Endothelial cell of umbilical vein (primary cell): ENCODE data around the gene GSK3A. TPM values are rescaled to one million over a fixed set of nuclear protein-coding genes. Genes with fewer than 3 reads are reported as not detected.

Experiments used
- BruUV-seq: library from RNA; stranded (reverse); fragments of 400-500 nt; replicated peaks from 2 replicates; lab custom pipeline; 2021; lab: Mats Ljungman, UMichigan
- CTCF ChIA-PET: fragments of 300-600, 350-600 bp; sonication (Branson Sonifier 250); formaldehyde crosslinking; loops from one replicate; lab custom pipeline; 2021; ENCODE audit warnings: antibody characterized with exemption, inconsistent platforms; lab: Charles Lee
- POLR2A ChIA-PET: fragments of 300-600, 350-600 bp; sonication (Branson Sonifier 250); formaldehyde crosslinking; loops from one replicate; lab custom pipeline; 2021; ENCODE audit warnings: antibody characterized with exemption, inconsistent platforms; lab: Charles Lee
- DNase-seq: peaks from one replicate; pipeline ENCODE4 v3.0.0-alpha.2; 2011; ENCODE audit warnings: low read depth, low spot score
- FAIRE-seq: peaks from 2 replicates; lab custom pipeline; 2011; peaks lifted over from hg19 to GRCh38; lab: Jason Lieb, UNC
- H2AFZ ChIP-seq: 2 replicates; pipeline ENCODE4 v1.6.0; 2012; ENCODE audit warnings: low read depth, low read length, control low read depth, inconsistent platforms
- H3K27ac ChIP-seq: 2 replicates; pipeline ENCODE4 v1.5.1; 2011; ENCODE audit warnings: low read depth, mild to moderate bottlenecking, control low read depth, low read length, moderate library complexity; ENCODE audit not compliant: insufficient read depth
- H3K27me3 ChIP-seq, 2 experiments: 2 replicates each; pipeline versions ENCODE4 v1.6.0 to v1.6.1; 2011; ENCODE audit warnings: low read length in 2 of 2, mixed read lengths in 1 of 2; ENCODE audit not compliant: control insufficient read depth in 2 of 2, insufficient read depth in 2 of 2
- H3K36me3 ChIP-seq, 2 experiments: 2 replicates in 1 of 2; 3 replicates in 1 of 2; pipeline ENCODE4 v1.5.1; 2011; ENCODE audit warnings: low read length in 2 of 2, mild to moderate bottlenecking in 1 of 2, moderate library complexity in 1 of 2; ENCODE audit not compliant: control insufficient read depth in 2 of 2, insufficient read depth in 2 of 2; ENCODE audit errors: extremely low read depth in 1 of 2
- H3K4me1 ChIP-seq: 3 replicates; pipeline ENCODE4 v1.5.1; 2011; ENCODE audit warnings: mild to moderate bottlenecking, low read length; ENCODE audit not compliant: control insufficient read depth, insufficient read depth; ENCODE audit errors: extremely low read depth
- H3K4me2 ChIP-seq: 2 replicates; pipeline ENCODE4 v1.6.1; 2011; ENCODE audit warnings: low read length, control low read depth, mixed read lengths; ENCODE audit not compliant: insufficient read depth
- H3K4me3 ChIP-seq, 3 experiments: fragments of 200-600 bp in 1 of 3; sonication (generic), shearing (Covaris generic) in 1 of 3; replicated peaks in 1 of 3; 2 replicates each; pipeline ENCODE4 v1.5.1; 2011 to 2016; ENCODE audit warnings: control low read depth in 3 of 3, low read length in 3 of 3, mild to moderate bottlenecking in 2 of 3, inconsistent platforms in 1 of 3, low read depth in 1 of 3, moderate library complexity in 1 of 3; ENCODE audit not compliant: insufficient read depth in 1 of 3
- H3K79me2 ChIP-seq: 2 replicates; pipeline ENCODE4 v1.6.0; 2012; ENCODE audit warnings: low read length, inconsistent platforms; ENCODE audit not compliant: control insufficient read depth, insufficient read depth
- H3K9ac ChIP-seq: replicated peaks from 2 replicates; pipeline ENCODE3; 2011; ENCODE audit warnings: low read length, control low read depth; ENCODE audit not compliant: insufficient read depth; ENCODE audit errors: extremely low read depth
- H3K9me1 ChIP-seq: replicated peaks from 3 replicates; pipeline ENCODE4 v1.6.0; 2011; ENCODE audit warnings: mild to moderate bottlenecking, low read length; ENCODE audit not compliant: control insufficient read depth, insufficient read depth; ENCODE audit errors: extremely low read depth
- H3K9me3 ChIP-seq: replicated peaks from 2 replicates; pipeline ENCODE4 v1.5.1; 2012; ENCODE audit warnings: low read length, inconsistent platforms; ENCODE audit not compliant: control insufficient read depth, insufficient read depth
- H4K20me1 ChIP-seq: replicated peaks from 2 replicates; pipeline ENCODE3; 2011; ENCODE audit warnings: mild to moderate bottlenecking, low read length; ENCODE audit not compliant: control insufficient read depth, insufficient read depth; ENCODE audit errors: extremely low read depth
- EZH2 ChIP-seq: IDR thresholded peaks from 2 replicates; pipeline ENCODE4 v1.6.1; 2012; ENCODE audit warnings: borderline replicate concordance, low read depth, mild to moderate bottlenecking, moderate library complexity, low read length, inconsistent platforms; ENCODE audit not compliant: severe bottlenecking
- FOS ChIP-seq: IDR thresholded peaks from 2 replicates; pipeline ENCODE4 v1.6.1; 2011; ENCODE audit warnings: mild to moderate bottlenecking, low read length, moderate library complexity, borderline replicate concordance; ENCODE audit not compliant: insufficient read depth
- GATA2 ChIP-seq: IDR thresholded peaks from 2 replicates; pipeline ENCODE4 v1.7.0; 2011; ENCODE audit warnings: low read depth, mild to moderate bottlenecking, moderate library complexity, mixed read lengths, low read length; ENCODE audit not compliant: insufficient read length, insufficient read depth
- JUN ChIP-seq: IDR thresholded peaks from 2 replicates; pipeline ENCODE4 v1.6.1; 2011; ENCODE audit warnings: borderline replicate concordance, low read depth; ENCODE audit not compliant: insufficient read length, insufficient read depth
- MAX ChIP-seq: IDR thresholded peaks from 2 replicates; pipeline ENCODE4 v1.6.1; 2011; ENCODE audit not compliant: insufficient read depth, insufficient read length
- MYC ChIP-seq: IDR thresholded peaks from one replicate; pipeline ENCODE4 v1.6.1; 2011; ENCODE audit warnings: mild to moderate bottlenecking, low read depth, low read length
- POLR2A ChIP-seq: IDR thresholded peaks from 2 replicates; pipeline ENCODE4 v1.6.1; 2012; ENCODE audit warnings: low read depth, mild to moderate bottlenecking, control low read depth, low read length
- POLR2AphosphoS5 ChIP-seq: IDR thresholded peaks from 2 replicates; pipeline ENCODE4 v1.6.1; 2012; ENCODE audit warnings: low read depth, mild to moderate bottlenecking, control low read depth, low read length, moderate library complexity; ENCODE audit not compliant: insufficient read depth
- dilution Hi-C: fragments of 300-500 bp; cut with MboI; formaldehyde crosslinking; loops from one replicate; pipeline ENCODE4 v1.15.0; 2019; ENCODE audit warnings: low sequenced_read_pairs; ENCODE audit not compliant: extremely low pct_ligation_motif_present
- intact Hi-C: fragments of 100-400 bp; cut with micrococcal nuclease; formaldehyde crosslinking; loops from one replicate; pipeline ENCODE4 v1.10.0; 2022
- polyA plus RNA-seq, 4 experiments: library from polyadenylated mRNA; depleted of rRNA in 3 of 4; stranded (reverse) in 3 of 4; unstranded in 1 of 4; fragments of >200 nt; gene quantifications; 2 replicates each; pipeline versions ENCODE4 v1.2.1 to v1.2.3, GENCODE V29; 2011 to 2012; ENCODE audit warnings: missing spikeins in 1 of 4
- total RNA-seq: library from RNA; stranded (reverse); gene quantifications from 2 replicates; pipeline ENCODE4 v1.2.3, GENCODE V29; 2021
- TF ChIP-seq, protein P1 (sequence below), 2 donors: IDR thresholded peaks; 1 replicate in 1 of 2; 2 replicates in 1 of 2; pipeline ENCODE4 v1.5.1; 2011; ENCODE audit warnings: low read length in 2 of 2, mild to moderate bottlenecking in 2 of 2, moderate library complexity in 2 of 2, control low read depth in 1 of 2, inconsistent platforms in 1 of 2, low read depth in 1 of 2; ENCODE audit not compliant: insufficient read depth in 1 of 2; ENCODE audit errors: extremely low read depth in 1 of 2

Gene GSK3A
- total and polyA plus RNA-seq, 2 donors (not counting 3 experiments of a cell fraction or from before 2014, with no cell fraction given): 49.5 to 73.7 TPM

DNA sequence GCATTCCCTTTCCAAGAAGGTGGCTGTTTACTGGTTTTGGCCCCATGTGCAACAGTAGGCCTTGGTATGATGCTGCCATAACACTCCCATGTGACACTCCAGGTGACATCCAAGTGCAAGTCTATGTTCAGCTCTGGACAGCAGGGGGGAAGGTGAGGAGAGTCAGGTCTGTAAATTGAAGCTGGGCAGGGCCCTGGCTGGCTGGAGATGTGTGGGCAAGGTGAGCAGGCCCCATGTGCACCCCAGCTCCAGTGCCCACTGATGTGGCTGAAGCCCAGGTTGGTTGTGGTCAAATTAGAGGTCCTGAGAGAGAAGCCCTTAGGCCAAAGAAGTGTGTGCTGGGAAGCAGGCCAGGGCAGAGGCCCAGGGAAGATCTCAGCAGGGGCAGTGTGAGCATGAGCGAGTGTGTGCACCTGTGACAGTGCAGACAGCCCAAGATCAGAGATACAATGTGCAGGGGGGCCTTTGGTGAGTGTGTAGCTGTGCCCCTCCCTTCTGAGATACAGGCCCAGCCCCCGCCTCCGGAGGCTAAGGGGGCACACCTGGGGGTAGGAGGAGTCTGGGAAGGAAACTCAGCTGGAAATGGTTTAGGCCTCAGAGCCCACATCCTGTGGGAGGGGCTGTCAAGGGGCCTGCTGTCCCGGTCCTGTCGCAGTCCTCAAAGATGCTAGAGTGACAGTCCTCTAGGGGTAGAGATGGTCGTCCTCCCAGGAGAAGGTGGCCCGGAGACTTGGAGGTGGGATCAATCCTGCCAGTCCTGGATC, 43.5 kb downstream of the GSK3A start:
- H3K4me1 ChIP-seq: no peaks in the 10 kb centered on the region
- H3K79me2 ChIP-seq: no peaks in the 10 kb centered on the region
- no peak for FAIRE-seq
- peaks cover 3 to 43% of the 10 kb centered on the region in 2 experiments for H3K36me3 ChIP-seq
- POLR2A ChIA-PET: no interaction called here
- H3K9me1 ChIP-seq: no peaks in the 10 kb centered on the region
- H3K27me3 ChIP-seq: no peaks in the 10 kb centered on the region
- CTCF ChIA-PET: interaction anchor here (1.7 kb wide), 1 partner anchor 22 kb away, joined by 5 read pairs; no protein-coding TSS in a partner anchor
- H3K4me2 ChIP-seq: no peak overlapping the region
- no peak overlapping the region for H3K9ac ChIP-seq
- dilution Hi-C loops: no loop called here
- no peak overlapping the region for H2AFZ ChIP-seq
- no peak overlapping the region for H3K4me3 ChIP-seq
- no peak overlapping the region for H3K27ac ChIP-seq
- TF ChIP-seq EZH2 (no peak), POLR2AphosphoS5 (no peak), JUN (no peak), POLR2A (no peak), MAX (no peak), GATA2 (no peak), FOS (no peak), MYC (no peak)
- TF ChIP-seq, protein P1, sequence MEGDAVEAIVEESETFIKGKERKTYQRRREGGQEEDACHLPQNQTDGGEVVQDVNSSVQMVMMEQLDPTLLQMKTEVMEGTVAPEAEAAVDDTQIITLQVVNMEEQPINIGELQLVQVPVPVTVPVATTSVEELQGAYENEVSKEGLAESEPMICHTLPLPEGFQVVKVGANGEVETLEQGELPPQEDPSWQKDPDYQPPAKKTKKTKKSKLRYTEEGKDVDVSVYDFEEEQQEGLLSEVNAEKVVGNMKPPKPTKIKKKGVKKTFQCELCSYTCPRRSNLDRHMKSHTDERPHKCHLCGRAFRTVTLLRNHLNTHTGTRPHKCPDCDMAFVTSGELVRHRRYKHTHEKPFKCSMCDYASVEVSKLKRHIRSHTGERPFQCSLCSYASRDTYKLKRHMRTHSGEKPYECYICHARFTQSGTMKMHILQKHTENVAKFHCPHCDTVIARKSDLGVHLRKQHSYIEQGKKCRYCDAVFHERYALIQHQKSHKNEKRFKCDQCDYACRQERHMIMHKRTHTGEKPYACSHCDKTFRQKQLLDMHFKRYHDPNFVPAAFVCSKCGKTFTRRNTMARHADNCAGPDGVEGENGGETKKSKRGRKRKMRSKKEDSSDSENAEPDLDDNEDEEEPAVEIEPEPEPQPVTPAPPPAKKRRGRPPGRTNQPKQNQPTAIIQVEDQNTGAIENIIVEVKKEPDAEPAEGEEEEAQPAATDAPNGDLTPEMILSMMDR (IDR thresholded peaks at IDR 0.05; ENCODE audit: extremely low read depth in 1 of 2, insufficient read depth in 1 of 2, low read depth in 1 of 2, low read length in 2 of 2): no peak
- no peaks in the 10 kb centered on the region for H4K20me1 ChIP-seq
- intact Hi-C loops: no loop called here
- TSS peak; percentile 28 for BruUV-seq
- no peak for DNase-seq
- H3K9me3 ChIP-seq: no peaks in the 10 kb centered on the region
